ENCODE measurements around the gene SEMA3E.

GRCh38 chr7:83467493-83467892 is 181.4 kb downstream of the SEMA3E start:
- TF ChIP-seq CTCF (conservative IDR thresholded peaks at IDR 0.05; ENCODE audit: low read length) (no peak), EZH2phosphoT487 (IDR thresholded peaks at IDR 0.05; ENCODE audit: borderline replicate concordance) (no peak)
